ENCODE results near the gene DOCK3.

The DOCK3 gene

GRCh38 chr3:51141573-51141972 is 466.8 kb downstream of the DOCK3 start:
- DNase-seq: no peak
- H3K9me3 ChIP-seq (replicated peaks; ENCODE audit: insufficient read depth, low read length): no peaks in the 10 kb centered on the region
- H3K27ac ChIP-seq (ENCODE audit: low read length): no peak overlapping the region
- no peak overlapping the region for H3K9ac ChIP-seq (ENCODE audit: low read length)
- H3F3A ChIP-seq (ENCODE audit: insufficient read depth, low read length): no peaks in the 10 kb centered on the region
- no peaks in the 10 kb centered on the region for H4K20me1 ChIP-seq (ENCODE audit: insufficient read depth, low read length)
- H3K4me2 ChIP-seq (ENCODE audit: low read depth, low read length): no peak overlapping the region
- H3K27me3 ChIP-seq (replicated peaks; ENCODE audit: insufficient read depth, low read length): no peaks in the 10 kb centered on the region
- no peaks in the 10 kb centered on the region for H3K79me2 ChIP-seq (ENCODE audit: low read length)
- H3K4me1 ChIP-seq (ENCODE audit: low read length): no peaks in the 10 kb centered on the region
- TF ChIP-seq, protein P1, sequence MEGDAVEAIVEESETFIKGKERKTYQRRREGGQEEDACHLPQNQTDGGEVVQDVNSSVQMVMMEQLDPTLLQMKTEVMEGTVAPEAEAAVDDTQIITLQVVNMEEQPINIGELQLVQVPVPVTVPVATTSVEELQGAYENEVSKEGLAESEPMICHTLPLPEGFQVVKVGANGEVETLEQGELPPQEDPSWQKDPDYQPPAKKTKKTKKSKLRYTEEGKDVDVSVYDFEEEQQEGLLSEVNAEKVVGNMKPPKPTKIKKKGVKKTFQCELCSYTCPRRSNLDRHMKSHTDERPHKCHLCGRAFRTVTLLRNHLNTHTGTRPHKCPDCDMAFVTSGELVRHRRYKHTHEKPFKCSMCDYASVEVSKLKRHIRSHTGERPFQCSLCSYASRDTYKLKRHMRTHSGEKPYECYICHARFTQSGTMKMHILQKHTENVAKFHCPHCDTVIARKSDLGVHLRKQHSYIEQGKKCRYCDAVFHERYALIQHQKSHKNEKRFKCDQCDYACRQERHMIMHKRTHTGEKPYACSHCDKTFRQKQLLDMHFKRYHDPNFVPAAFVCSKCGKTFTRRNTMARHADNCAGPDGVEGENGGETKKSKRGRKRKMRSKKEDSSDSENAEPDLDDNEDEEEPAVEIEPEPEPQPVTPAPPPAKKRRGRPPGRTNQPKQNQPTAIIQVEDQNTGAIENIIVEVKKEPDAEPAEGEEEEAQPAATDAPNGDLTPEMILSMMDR (IDR thresholded peaks at IDR 0.05; ENCODE audit: low read length): no peak
- TF ChIP-seq EZH2 (optimal IDR thresholded peaks at IDR 0.05; ENCODE audit: low read depth, low read length) (no peak), EZH2phosphoT487 (IDR thresholded peaks at IDR 0.05; ENCODE audit: low read length) (no peak)
- H2AFZ ChIP-seq (ENCODE audit: low read length): no peak overlapping the region
- no peaks in the 10 kb centered on the region for H3K9me2 ChIP-seq (replicated peaks; ENCODE audit: insufficient read depth, low read length)
- no peak overlapping the region for H3K4me3 ChIP-seq (ENCODE audit: low read length)
- no peaks in the 10 kb centered on the region for H3K36me3 ChIP-seq (replicated peaks; ENCODE audit: insufficient read depth, low read length)

- no peaks in the 10 kb centered on the region for H3K27me3 ChIP-seq (replicated peaks; ENCODE audit: insufficient read depth, low read length)
- H3K4me1 ChIP-seq (ENCODE audit: low read length): no peaks in the 10 kb centered on the region
- H3K9me3 ChIP-seq (replicated peaks; ENCODE audit: insufficient read depth, low read length): no peaks in the 10 kb centered on the region
- no peak overlapping the region for H3K4me2 ChIP-seq (ENCODE audit: low read depth, low read length)
- TF ChIP-seq, protein P1 (IDR thresholded peaks at IDR 0.05; ENCODE audit: low read length): no peak
- TF ChIP-seq EZH2 (optimal IDR thresholded peaks at IDR 0.05; ENCODE audit: low read depth, low read length) (no peak), EZH2phosphoT487 (IDR thresholded peaks at IDR 0.05; ENCODE audit: low read length) (no peak)
- no peak overlapping the region for H2AFZ ChIP-seq (ENCODE audit: low read length)
- DNase-seq: no peak
- H3K36me3 ChIP-seq (replicated peaks; ENCODE audit: insufficient read depth, low read length): no peaks in the 10 kb centered on the region
- no peaks in the 10 kb centered on the region for H4K20me1 ChIP-seq (ENCODE audit: insufficient read depth, low read length)
- H3K9ac ChIP-seq (ENCODE audit: low read length): no peak overlapping the region
- no peak overlapping the region for H3K4me3 ChIP-seq (ENCODE audit: low read length)
- H3F3A ChIP-seq (ENCODE audit: insufficient read depth, low read length): no peaks in the 10 kb centered on the region
- no peaks in the 10 kb centered on the region for H3K9me2 ChIP-seq (replicated peaks; ENCODE audit: insufficient read depth, low read length)
- no peak overlapping the region for H3K27ac ChIP-seq (ENCODE audit: low read length)
- no peaks in the 10 kb centered on the region for H3K79me2 ChIP-seq (ENCODE audit: low read length)
These were observed 471.3 kb downstream of the DOCK3 start for GRCh38 chr3:51145811-51146585.

- Histone ChIP-seq H3K79me2 (ENCODE audit: low read length) (no peaks in the 10 kb centered on the region), H3K4me1 (ENCODE audit: low read length) (no peaks in the 10 kb centered on the region), H4K20me1 (ENCODE audit: insufficient read depth, low read length) (no peaks in the 10 kb centered on the region), H2AFZ (ENCODE audit: low read length) (no peak overlapping the region), H3K27ac (ENCODE audit: low read length) (no peak overlapping the region), H3K27me3 (replicated peaks; ENCODE audit: insufficient read depth, low read length) (no peaks in the 10 kb centered on the region), H3K4me2 (ENCODE audit: low read depth, low read length) (no peak overlapping the region), H3K9me2 (replicated peaks; ENCODE audit: insufficient read depth, low read length) (no peaks in the 10 kb centered on the region), H3F3A (ENCODE audit: insufficient read depth, low read length) (no peaks in the 10 kb centered on the region), H3K9ac (ENCODE audit: low read length) (no peak overlapping the region), H3K9me3 (replicated peaks; ENCODE audit: insufficient read depth, low read length) (no peaks in the 10 kb centered on the region), H3K4me3 (ENCODE audit: low read length) (no peak overlapping the region), H3K36me3 (replicated peaks; ENCODE audit: insufficient read depth, low read length) (no peaks in the 10 kb centered on the region)
- TF ChIP-seq, protein P1 (IDR thresholded peaks at IDR 0.05; ENCODE audit: low read length): no peak
- TF ChIP-seq EZH2 (optimal IDR thresholded peaks at IDR 0.05; ENCODE audit: low read depth, low read length) (no peak), EZH2phosphoT487 (IDR thresholded peaks at IDR 0.05; ENCODE audit: low read length) (no peak)
- DNase-seq: no peak
These were observed 472.1 kb downstream of the DOCK3 start for GRCh38 chr3:51146781-51147180.
